A204.1 (cell line): ENCODE results near the gene MED26.
"Not testable (repeated sequence)": the region's sequence is repeated elsewhere in the genome, so short reads cannot be mapped to it uniquely, and the experiment has no call there.

Experiments
- FAIRE-seq: peaks from 2 replicates; lab custom pipeline; 2012; peaks lifted over from hg19 to GRCh38; lab: Jason Lieb, UNC

The MED26 gene

GRCh38 chr19:16573925-16574324, 54.1 kb downstream of the MED26 start:
- no peak for FAIRE-seq

DNA sequence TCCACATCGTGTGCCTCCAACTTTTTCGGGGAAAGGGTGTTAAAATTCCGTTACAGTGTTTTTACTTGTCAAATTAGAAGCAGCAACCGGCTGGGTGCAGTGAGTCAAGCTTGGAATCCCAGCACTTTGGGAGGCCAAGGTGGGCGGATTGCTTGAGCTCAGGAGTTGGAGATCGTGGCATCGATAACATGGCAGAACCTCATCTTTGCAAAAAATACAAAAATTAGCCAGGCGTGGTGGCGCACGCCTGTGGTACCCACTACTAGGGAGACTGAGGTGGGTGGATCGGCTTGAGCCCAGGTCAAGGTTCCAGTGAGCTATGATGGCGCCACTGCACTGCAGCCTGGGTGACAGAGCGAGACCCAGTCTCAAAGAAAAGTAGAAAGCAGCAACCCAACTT, 54.7 kb downstream of the MED26 start:
- FAIRE-seq = no peak

- FAIRE-seq = no peak
Measured at GRCh38 chr19:16572332-16573211, 55.4 kb downstream of the MED26 start, which contains the start of gene SLC35E1. TSS of gene SLC35E1 (minus strand) at chr19:16572415. CDS start at chr19:16572364, 51 bp downstream.

GRCh38 chr19:16571822-16572331, 56.1 kb downstream of the MED26 start:
- FAIRE-seq = no peak

GRCh38 chr19:16571283-16571682, 56.7 kb downstream of the MED26 start:
- FAIRE-seq = no peak

DNA sequence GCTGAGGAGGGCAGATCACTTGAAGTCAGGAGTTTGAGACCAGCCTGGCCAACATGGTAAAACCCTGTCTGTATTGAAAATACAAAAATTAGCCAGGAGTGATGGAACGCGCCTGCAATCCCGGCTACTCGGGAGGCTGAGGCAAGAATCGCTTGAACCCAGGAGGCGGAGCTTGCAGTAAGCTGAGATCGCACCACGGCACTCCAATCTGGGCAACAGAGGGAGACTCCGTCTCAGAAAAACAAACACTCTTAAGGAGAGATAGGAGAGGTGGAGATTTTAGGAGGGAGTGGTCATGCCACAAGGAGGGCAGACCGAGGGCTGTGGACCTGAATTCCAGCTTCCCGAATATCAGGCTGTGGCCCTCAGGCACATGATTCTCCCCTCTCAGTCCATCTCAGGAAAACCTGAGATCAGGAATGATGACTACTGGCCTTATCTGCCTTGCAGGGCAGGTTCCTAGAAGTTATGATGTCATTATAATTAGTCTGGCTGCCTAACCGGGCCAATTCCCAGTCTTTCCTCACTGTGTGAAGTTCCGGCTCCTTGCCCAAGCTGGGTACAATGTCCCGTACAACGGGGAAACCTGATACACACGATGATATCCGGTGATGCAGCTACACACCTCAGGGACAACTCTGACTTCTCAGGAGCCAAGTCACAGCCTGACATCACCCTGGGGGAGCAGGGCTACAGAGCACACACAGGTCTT, 58.2 kb downstream of the MED26 start:
- FAIRE-seq = no peak

GRCh38 chr19:16566702-16567101, 61.3 kb downstream of the MED26 start:
- FAIRE-seq = no peak

DNA sequence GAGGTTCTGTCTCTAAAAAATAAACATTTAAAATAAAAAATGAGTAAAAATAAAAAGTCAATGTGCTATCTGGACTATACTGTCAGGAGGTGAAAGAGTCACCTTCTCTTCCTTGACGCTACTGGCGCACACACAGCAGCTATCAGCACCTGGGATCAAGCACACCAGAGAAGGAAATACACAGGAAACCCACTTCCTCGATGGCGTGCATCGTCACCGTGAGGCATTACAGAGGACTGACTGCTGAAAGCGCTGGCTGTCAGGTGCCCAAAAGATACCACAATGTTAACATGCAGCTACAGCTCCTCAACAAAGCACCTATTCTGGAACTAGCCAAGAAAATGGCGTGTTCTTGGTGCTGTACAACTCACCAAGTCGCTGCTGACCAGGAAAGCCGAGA, 61.8 kb downstream of the MED26 start:
- no peak for FAIRE-seq

GRCh38 chr19:16564842-16565241, 63.2 kb downstream of the MED26 start:
- no peak for FAIRE-seq

- no peak for FAIRE-seq
Measured at GRCh38 chr19:16562608-16563025, 65.4 kb downstream of the MED26 start.

DNA sequence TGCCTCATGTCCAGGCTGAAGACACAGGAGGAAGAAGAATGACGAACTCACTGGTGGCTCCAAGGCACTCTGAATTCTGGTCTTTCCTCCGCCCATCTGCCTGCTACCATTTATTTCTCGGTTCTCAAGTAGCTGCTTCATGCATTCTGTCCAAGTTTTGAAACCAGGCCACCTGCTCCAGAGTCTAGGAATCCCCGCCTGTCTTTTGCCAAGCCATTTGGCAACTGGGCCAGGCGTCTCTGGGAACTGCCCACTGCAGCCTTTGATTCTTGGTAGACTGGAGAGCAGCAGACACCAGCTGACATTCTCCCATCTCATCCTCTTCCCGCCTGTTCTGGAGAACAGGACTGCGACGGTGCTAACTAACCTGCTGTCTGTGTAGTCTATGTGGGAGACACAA, 66.6 kb downstream of the MED26 start:
- FAIRE-seq = no peak

DNA sequence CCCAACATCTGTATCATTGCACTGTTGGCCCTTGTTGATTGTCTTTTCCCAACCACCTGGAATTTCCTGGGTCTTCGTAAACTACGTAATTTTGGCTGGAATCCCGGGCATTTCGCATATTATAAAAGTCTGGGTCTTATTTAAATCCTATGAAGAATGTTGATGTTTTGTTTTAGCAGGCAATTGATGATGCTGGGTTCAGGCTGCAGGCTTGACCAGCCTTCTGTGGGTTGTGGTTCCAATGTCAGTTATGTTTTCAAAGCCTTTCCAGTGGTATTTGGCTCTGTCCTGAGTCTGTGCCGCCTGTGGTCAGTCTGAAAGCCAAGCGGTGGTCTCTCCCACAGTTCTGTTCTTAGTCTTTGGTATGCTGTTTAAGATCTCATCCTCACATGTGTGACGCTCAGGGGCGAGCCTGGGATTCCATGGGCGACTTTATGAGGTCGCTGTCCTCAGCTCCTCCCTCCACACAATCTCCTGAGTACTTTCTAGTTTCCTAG, 68.2 kb downstream of the MED26 start:
- no peak for FAIRE-seq

DNA sequence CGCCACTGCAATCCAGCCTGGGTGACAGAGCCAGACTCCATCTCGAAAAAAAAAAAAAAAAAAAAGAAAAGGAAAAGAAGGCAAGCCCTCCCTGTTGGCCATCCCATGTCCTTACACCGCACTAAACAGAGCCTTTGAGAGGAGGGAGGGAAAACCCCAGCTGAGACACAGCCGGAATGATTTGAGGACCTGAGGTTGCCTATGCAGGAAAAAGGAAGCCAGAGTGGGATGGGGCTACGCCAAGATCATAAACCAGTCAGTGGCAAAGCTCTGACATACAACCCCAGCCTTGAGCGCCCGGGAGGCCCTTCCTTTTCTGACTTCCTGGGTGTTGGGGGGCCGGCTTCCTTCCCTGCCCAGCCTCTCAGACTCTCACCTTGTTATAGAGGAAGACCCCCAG, 73.2 kb downstream of the MED26 start:
- FAIRE-seq = no peak

DNA sequence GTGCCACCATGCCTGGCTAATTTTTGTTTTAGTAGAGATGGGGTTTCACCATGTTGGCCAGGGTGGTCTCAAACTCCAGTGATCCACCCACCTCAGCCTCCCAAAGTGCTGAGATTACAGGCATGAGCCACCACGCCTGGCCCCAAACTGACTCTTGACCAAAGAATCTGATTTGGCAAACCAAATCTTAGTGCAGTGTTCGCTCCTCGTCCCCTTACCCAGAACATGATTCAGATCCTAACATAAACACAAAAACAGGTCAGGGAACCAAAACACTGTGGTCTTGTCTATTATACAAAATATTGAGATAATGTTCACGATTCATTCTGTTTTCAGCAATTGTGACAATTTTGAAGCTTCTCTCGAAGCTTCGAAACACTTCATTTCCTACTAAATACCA, 76.1 kb downstream of the MED26 start:
- not testable (repeated sequence) for FAIRE-seq

DNA sequence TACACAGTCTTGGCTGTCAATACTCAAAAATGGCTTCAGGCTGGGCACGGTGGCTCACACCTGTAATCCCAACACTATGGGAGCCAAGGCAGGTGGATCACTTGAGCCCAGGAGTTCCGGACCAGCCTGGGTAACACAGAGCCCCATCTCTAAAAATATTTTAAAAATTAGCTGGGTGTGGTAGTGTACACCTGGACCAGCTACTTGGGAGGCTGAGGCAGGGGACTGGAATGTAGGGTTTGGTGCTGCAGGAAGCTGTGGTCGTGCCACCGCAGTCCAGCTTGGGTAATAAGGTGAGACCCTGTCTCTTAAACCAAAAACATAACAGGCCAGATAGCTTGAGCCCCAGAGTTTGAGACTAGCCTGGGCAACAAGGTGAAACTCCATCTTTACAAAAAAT, 79.0 kb downstream of the MED26 start:
- no peak for FAIRE-seq

DNA sequence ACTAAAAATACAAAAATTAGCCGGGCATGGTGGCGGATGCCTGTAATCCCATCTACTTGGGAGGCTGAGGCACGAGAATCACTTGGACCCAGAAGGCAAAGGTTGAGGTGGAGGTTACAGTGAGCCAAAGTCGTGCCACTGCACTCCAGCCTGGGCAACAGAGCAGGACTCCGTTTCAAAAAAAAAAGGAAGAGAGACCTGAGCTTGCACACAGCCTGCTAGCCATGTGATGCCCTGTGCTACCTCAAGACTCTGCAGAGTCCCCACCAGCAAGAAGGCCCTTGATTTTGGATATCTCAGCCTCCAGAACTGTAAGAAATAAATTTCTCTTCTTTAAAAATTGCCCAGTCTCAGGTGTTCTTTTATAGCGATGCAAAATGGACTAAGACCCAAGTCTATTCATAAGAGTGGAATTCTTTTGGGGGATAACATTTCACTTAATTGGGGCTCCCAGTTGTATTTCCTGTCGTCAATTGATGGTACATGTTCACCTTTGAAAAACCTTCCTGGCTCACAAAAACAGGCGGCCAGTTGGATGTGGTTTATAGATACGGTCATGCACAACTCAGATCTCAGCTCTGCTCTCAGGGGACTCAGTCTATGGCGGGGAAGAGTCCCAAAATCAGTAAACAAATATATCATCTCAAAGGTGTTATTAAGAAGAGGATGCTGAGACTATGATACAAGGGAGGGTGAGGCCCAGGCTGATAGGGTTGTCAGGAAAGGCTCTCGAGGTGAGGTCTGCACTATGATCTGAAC, 83.4 kb downstream of the MED26 start:
- FAIRE-seq = no peak

- not testable (repeated sequence) for FAIRE-seq
Measured at GRCh38 chr19:16543734-16544133, 84.3 kb downstream of the MED26 start.

DNA sequence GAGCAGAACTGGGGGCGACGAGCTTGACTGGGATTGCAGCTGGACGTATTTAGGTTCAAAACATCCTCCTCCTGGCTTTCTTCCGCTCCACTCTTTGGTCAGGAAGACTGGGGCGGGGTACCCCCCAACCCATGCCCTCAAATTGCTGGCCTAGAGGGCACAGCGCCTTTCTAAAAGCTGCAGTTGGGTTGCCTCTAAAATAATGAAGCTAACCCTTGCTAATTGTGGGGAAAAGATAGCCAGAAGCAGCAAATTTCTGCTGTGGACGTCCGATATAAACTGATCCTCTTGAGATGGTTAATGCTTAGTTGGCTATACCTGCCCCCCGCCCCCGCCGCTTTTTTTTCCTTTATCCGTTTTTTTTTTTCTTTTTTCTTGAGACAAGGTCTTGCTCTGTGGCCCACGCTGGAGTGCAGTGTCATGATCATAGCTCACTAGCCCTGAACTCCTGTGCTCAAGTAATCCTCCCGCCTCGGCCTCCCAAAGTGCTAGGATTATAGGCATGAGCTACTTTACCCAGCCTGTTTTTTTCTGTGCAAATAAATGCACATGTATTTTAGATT, 85.0 kb downstream of the MED26 start:
- FAIRE-seq = no peak

- peak; percentile 11 for FAIRE-seq
Measured at GRCh38 chr19:16542045-16542909, 85.7 kb downstream of the MED26 start, which contains the start of gene CHERP. TSS of gene CHERP (minus strand) at chr19:16542437. CDS start at chr19:16542378, 59 bp downstream.

- no peak for FAIRE-seq
Measured at GRCh38 chr19:16541526-16542044, 86.4 kb downstream of the MED26 start.

DNA sequence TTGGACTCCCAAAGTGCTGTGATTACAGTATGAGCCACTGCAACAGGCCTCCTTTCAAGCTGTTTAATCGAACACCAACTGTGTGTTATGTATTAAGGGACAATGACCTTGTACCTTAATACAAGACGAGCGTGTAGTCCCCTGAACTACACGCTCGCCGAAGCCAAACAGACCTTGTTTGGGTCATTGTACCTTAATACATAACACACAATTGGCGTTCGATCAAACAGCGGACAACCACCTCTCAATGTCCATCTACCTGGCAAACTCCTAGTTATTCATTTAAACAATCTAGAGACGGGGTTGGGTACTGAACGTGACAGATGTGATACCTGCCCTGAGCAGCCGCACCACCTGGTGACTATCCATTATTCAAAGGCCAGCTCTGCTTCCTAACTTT, 87.1 kb downstream of the MED26 start:
- FAIRE-seq = no peak
